HG02678 (cell line): ENCODE measurements around the gene RBM34.

Source experiments
- ATAC-seq: cut with Tn5 transposase; IDR thresholded peaks from one replicate; pipeline ENCODE4 v1.9.1; 2021; ENCODE audit warnings: mild to moderate bottlenecking, moderate library complexity; ENCODE audit not compliant: unreplicated experiment

Gene RBM34

GRCh38 chr1:235156265-235156664 lies 4.8 kb downstream of the RBM34 start:
- no peak for ATAC-seq

- no peak for ATAC-seq
Observed at GRCh38 chr1:235152235-235152634, 8.8 kb downstream of the RBM34 start.

GRCh38 chr1:235151033-235151432 lies 10.0 kb downstream of the RBM34 start:
- ATAC-seq, result no peak

- no peak for ATAC-seq
Observed at GRCh38 chr1:235149824-235150223, 11.2 kb downstream of the RBM34 start.

- no peak for ATAC-seq
Observed at GRCh38 chr1:235147269-235147668, 13.8 kb downstream of the RBM34 start.

GRCh38 chr1:235145639-235146038 lies 15.4 kb downstream of the RBM34 start:
- ATAC-seq, result no peak

- ATAC-seq, result no peak
Observed at GRCh38 chr1:235142991-235143390, 18.1 kb downstream of the RBM34 start.

- no peak for ATAC-seq
Observed at GRCh38 chr1:235139315-235139714, 21.7 kb downstream of the RBM34 start.

GRCh38 chr1:235138821-235139220 lies 22.2 kb downstream of the RBM34 start:
- no peak for ATAC-seq

- ATAC-seq, result no peak
Observed at GRCh38 chr1:235136111-235136510, 24.9 kb downstream of the RBM34 start.

- ATAC-seq, result no peak
Observed at GRCh38 chr1:235134171-235134570, 26.9 kb downstream of the RBM34 start.

GRCh38 chr1:235133086-235133485 lies 28.0 kb downstream of the RBM34 start:
- ATAC-seq, result no peak

GRCh38 chr1:235131961-235132360 lies 29.1 kb downstream of the RBM34 start:
- ATAC-seq, result no peak

- ATAC-seq, result no peak
Observed at GRCh38 chr1:235130766-235131270, 30.2 kb downstream of the RBM34 start.

- ATAC-seq, result no peak
Observed at GRCh38 chr1:235129774-235130570, 31.1 kb downstream of the RBM34 start.

GRCh38 chr1:235128456-235129328 lies 32.4 kb downstream of the RBM34 start, which contains the start of gene TOMM20:
Gene TOMM20, minus strand, starts transcription at chr1:235128837. Its CDS starts 122 bp downstream, at chr1:235128715.
- peak; percentile 94 for ATAC-seq

GRCh38 chr1:235127732-235128455 lies 33.2 kb downstream of the RBM34 start:
- ATAC-seq, result no peak

GRCh38 chr1:235127203-235127602 lies 33.8 kb downstream of the RBM34 start:
- no peak for ATAC-seq

GRCh38 chr1:235124665-235125064 lies 36.4 kb downstream of the RBM34 start:
- no peak for ATAC-seq

GRCh38 chr1:235124111-235124510 lies 36.9 kb downstream of the RBM34 start:
- no peak for ATAC-seq

GRCh38 chr1:235122348-235122747 lies 38.7 kb downstream of the RBM34 start:
- no peak for ATAC-seq
